SKM-1 (cell line): ENCODE results near the gene TPT1.
"Not testable (repeated sequence)": the region's sequence is repeated elsewhere in the genome, so short reads cannot be mapped to it uniquely, and the experiment has no call there.

ENCODE experiments used
- DNase-seq: peaks from one replicate; lab custom pipeline; 2025; ENCODE audit not compliant: unreplicated experiment; lab: John Stamatoyannopoulos, UW

The TPT1 gene

GRCh38 chr13:45368005-45368404, 27.0 kb upstream of the TPT1 start:
- DNase-seq, result no peak

DNA sequence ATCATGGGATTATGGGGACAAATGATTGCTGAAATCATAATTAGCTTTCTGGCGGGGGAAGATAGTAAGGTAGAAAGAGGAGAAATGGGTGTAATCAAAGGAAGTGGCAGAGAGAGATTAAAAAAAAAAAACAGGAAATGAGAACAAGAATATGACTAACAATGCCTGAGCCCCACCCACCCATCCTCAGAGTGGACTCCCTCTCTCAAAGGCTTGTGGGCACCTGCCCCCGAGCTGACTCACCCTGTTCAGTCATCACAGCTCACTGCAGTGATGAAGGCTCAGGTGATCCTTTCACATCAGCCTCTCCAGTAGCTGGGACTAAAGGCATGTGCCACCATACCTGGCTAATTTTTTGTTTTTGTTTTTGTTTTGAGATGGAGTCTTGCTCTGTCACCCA, 26.4 kb upstream of the TPT1 start:
- no peak for DNase-seq

- no peak for DNase-seq
Measured at GRCh38 chr13:45365558-45365885, 24.5 kb upstream of the TPT1 start.

- DNase-seq, result no peak
Measured at GRCh38 chr13:45364876-45365557, 24.0 kb upstream of the TPT1 start.

GRCh38 chr13:45362939-45363338, 22.0 kb upstream of the TPT1 start:
- DNase-seq, result no peak

DNA sequence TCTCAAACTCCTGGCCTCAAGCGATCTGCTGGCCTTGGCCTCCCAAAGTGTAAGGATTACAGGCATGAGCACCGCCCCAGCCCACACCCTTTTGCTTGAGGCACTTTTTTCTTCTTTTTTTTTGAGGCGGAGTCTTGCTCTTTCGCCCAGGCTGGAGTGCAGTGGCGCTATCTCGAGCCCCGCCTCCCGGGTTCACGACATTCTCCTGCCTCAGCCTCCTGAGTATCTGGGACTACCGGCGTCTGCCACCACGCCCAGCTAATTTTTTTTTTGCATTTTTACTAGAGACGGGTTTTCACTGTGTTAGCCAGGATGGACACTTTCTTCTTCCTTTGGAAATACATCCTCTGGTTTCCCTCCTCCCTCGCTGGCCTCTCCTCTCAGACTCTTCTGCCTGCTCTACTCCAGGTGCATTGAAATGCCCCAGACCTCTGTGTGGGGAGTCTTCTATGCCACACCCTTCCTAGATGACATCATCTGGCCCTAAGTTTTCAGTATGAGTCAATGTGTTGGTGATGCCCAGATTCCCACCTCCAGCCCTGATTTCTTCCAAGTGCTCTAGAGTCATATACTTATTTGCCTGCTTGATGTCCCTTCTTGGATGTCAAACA, 20.7 kb upstream of the TPT1 start:
- DNase-seq, result no peak

DNA sequence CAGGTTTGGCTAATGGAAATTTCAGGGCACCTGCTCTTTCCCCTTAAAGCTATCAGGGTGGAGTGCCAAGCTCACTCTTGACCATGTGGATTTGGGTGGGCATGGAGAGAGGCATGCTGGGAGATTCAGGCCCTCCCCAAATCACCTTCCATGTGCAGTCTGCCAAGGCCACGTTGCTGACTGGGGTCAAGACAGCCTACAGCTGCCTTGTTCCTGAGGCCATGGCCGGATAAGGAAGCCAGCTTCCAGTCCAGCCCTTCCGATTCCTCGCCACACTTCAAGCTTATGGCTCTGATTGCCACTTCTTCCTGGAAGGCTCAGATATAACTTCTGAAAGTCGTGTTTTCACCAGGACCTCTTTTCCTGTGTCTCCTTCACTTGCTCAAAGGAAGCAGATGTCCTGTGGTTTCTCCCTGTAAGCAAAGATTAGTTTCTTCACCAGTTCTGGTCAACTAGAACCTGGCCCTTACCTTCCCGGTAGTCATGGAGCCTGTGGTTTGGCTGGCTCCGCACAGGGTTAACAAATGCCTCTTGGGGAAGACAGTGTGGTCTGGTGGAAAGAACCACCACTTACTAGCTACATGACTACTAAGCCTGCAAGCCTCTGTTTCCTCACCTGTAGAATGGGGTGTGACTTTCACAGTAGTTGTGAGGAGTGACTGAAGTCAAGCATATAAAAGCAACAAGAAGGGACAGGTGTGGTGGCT, 16.1 kb upstream of the TPT1 start:
- peak; percentile 30 for DNase-seq

DNA sequence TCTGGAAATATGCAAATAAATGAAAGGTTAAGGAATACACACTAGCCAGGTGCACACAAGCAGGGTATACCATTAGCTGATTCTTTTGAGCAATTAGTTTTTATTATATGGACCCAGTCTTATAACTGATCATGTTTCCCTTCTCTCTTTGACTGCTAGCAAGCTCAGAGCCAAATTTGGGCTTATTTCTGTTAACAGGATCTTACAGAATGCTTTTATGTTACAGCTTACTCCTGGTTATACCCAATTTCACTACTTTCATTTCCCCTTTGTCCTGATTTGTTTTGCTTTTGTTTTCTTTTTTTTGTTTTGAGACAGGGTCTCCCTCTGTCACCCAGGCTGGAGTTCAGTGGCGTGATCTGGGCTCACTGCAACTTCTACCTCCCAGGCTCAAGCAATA, 12.9 kb upstream of the TPT1 start:
- no peak for DNase-seq

- no peak for DNase-seq
Measured at GRCh38 chr13:45352031-45352430, 11.0 kb upstream of the TPT1 start.

DNA sequence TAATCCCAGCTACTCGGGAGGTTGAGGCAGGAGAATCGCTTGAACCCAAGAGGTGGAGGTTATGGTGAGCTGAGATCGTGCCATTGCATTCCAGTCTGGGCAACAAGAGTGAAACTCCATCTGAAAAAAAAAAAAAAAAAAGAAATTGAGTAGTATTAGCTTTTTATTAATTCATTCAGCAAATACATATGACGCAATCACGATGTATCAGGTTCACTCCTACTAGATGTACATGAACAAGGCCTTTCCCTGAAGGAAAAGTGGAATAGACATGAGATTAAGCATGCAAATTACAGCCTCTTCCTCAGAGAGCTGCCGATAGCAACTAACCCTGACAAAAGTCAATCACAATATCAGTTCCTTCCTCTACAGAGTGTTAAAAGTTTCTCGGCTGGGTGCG, 9.2 kb upstream of the TPT1 start:
- DNase-seq, result no peak

DNA sequence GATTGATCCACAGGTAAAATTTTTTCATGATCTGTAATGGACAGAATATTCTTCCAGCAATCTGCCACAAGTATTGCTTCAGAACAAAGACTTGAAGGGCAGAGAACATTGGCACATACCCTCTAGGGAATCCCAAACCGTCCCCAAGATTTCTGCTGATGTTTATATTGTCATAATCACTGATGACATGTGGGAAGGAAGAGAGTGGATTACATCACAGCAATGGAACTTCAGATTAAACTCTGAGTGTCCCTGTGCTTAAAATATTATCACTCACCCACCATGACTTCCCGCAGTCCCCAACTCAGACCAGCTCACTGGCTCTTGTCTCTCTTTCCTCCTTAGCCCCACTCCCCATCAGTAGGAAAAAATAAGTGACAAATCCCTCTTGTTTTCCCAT, 8.5 kb upstream of the TPT1 start:
- no peak for DNase-seq

DNA sequence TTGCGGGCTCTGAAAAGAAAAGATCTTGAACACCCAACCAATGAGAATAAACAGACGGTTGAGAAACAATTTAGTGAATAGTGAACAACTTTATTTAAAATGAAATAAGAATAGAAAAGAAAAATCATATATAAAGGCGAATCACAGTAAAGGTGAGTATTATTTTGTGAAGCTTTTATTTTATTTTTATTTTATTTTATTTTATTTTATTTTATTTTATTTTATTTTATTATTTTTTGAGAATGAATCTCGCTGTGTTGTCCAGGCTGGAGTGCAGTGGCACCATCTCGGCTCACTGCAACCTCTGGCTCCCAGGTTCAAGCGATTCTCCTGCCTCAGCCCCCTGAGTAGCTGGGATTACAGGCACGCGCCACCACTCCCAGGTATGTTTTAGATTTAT, 3.1 kb upstream of the TPT1 start:
- DNase-seq, result not testable (repeated sequence)

DNA sequence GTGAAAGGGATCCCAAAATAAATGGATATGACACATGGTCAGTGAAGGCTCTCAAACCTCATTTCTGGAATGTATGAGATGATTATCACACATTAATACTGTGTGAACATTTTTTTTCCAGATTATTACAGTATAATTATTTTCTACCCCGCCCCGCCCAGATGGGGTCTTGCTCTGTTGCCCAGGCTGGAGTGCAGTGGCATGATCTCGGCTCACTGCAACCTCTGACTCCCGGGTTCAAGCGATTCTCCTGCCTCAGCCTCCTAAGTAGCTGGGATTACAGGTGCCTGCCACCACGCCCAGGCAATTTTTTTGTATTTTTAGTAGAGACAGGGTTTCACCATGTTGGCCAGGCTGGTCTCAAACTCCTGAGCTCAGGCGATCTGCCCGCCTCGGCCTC, 2.1 kb upstream of the TPT1 start:
- DNase-seq, result not testable (repeated sequence)

DNA sequence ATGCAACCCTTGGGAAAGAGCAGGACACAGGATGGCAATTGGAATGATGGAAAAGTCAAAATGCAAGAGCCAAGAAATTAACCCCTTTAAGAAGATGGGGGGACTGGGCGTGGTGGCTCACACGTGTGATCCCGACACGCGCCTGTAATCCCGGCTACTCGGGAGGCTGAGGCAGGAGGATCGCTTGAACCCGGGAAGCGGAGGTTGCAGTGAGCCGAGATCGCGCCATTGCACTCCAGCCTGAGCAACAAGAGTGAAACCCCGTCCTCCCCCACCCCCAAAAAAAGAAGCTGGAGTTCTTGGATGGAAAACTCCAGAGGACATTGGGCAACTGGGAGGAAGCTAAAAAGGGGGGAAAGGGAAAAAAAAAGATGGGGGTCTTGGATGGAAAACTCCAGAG, 1.7 kb upstream of the TPT1 start:
- not testable (repeated sequence) for DNase-seq

DNA sequence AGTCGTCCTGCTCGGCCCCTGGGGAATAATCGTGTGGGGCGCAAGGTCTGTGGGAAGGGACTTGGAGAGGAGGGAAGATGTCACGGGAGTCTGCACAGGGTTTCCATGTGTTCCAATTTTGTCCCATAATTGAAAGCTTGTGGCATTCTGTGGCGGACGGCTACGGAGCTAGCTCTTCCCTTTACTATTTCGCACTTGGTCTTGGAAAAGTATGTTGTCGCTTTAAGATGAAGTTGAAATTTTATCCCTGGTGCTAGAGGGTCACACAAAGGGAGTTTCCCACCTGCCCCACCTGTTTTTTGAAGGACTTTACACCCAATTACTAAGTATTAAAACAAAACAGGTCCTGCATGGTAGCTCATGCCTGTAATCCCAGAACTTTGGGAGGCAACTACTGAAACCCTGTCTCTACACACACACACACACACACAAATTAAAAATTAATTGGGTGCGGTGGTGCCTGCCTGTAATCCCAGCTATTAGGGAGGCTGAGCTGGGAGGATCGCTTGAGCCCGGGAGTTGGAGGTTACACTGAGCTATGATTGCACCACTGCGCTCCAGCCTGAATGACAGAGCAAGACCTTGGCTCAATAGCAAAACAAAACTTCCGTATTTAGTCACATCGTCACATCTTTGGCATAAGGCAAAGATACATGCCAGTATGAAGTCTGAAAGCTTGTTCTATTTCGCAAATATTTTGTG, 967 bp upstream of the TPT1 start:
- DNase-seq, result no peak

DNA sequence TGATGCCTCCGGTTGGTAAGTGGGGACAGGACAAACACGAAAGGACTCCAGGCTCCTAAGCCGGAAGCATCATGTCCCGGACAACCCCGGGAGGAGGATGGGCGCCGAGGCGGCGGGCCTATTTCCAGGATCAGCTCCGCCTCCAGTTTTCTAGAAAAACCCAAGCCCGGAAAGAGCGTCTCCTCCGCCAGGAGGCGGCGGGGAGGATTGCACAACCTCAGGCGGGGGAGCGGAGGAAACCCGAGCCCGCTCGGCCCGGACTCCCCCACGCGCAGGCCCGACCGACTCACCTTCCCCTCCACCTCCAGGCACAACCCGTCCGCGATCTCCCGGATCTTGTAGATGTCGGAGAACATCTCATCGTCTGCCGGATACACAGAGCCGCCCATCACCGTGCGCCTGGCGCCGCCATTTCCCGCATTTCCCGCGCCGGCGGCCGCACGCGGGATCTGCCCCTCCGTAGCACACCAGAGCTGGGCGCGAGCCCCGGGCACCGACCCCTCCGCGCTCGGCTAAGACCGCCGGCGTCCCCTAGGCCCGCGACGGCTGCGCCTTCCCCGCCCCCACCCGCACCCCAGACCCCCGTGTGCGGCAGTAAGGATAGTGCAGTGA, 455 bp downstream of the TPT1 start:
- peak; percentile 50 for DNase-seq

DNA sequence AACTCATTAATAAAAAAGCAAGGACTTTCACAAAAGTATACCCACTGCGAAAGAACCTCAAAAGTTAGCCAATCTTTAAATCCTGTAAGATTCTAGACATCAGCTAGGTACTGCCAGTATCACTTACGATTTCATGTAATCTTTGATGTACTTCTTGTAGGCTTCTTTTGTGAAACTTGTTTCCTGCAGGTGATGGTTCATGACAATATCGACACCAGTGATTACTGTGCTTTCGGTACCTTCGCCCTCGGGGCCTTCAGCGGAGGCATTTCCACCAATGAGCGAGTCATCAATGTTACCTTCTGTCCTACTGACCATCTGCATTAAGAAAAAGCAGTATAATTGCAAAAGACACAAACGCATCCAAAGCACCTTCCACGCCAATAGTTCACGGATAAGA, 1.1 kb downstream of the TPT1 start:
- no peak for DNase-seq

DNA sequence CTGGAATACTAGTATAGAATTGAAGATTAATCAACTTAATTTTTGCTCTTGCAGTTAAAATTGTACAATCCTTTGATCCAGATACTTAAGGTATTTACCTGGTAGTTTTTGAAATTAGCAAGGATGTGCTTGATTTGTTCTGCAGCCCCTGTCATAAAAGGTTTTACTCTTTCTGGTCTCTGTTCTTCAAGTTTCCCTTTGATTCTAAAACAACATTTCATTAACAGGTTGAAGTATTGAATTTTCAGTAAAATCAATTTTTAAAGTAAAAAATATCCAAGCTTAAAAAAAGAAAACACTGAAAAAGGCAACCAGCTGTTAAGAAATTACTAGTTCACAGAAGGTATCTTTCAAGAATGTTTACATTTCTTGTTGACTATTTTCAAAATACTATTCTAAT, 1.6 kb downstream of the TPT1 start:
- DNase-seq, result no peak

DNA sequence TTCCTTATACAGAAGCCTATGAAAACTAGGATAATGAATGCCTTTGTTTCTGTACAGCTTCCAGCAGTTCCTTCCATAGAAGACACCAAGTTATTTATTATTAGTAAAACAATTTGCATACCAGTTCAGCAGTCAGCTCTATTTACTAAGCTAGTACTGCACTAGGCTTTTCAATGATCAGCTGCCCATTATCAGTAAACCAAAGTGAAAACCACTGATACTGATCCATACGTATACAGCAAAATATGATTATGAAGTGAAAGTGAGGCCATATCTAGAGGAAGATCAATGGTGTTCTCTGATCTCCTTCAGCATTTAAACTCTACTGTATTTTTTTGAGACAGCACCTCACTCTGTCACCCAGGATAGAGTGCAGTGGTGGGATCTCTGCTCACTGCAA, 3.2 kb downstream of the TPT1 start:
- no peak for DNase-seq

DNA sequence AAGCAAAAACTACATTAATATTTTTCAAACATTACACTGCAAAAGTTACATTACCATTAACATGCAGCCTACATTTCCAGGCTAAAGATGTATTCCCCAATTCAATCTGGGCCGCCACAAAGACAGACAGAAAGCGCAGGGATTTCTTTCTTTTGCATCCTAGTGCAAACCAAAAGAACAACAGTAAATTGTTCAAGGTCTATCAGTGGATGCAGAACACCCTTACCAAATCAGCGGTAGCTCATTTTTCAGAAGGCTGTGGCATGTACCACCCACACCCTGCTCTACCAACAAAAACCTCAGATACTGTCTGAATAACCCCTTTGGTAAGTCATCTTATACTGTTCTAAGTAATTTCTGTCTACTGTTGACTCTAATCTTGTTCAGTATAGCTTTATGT, 3.6 kb downstream of the TPT1 start:
- DNase-seq, result no peak

DNA sequence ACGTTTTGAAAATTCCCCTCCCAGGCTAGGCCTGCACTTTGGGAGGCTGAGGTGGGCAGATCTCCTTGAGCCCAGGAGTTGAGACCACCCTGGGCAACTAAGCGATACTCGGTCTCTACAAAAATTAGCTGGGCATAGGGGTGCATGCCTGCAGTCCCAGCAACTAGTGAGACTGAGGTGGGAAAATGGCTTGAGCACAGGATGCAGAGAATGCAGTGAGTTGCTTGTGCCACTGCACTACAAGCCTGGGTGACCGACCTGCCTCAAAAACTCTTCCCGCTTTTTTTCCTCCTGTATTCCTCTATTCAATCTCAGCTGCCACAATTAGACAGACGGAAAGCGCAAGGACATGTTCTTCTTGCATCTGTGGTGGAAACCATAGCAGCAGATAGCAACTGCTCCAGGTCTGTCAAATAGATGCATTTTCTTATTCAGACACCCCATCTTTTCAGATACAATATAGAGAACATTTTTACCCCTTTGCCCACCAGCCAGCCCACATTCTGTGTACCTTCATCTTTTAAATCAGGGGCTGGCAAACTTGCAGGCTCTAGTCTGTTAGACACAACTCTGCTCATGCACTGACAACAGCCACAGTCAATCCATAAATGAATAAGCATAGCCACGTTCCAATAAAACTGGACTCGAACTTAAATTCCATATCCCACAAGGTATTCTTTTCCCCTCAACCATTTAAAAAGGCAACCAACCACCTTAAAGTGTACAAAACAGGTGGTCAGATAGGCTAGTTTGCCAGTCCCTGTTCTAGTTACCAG, 4.8 kb downstream of the TPT1 start:
- DNase-seq, result no peak
